ENCODE data around the gene THAP3.

DNA sequence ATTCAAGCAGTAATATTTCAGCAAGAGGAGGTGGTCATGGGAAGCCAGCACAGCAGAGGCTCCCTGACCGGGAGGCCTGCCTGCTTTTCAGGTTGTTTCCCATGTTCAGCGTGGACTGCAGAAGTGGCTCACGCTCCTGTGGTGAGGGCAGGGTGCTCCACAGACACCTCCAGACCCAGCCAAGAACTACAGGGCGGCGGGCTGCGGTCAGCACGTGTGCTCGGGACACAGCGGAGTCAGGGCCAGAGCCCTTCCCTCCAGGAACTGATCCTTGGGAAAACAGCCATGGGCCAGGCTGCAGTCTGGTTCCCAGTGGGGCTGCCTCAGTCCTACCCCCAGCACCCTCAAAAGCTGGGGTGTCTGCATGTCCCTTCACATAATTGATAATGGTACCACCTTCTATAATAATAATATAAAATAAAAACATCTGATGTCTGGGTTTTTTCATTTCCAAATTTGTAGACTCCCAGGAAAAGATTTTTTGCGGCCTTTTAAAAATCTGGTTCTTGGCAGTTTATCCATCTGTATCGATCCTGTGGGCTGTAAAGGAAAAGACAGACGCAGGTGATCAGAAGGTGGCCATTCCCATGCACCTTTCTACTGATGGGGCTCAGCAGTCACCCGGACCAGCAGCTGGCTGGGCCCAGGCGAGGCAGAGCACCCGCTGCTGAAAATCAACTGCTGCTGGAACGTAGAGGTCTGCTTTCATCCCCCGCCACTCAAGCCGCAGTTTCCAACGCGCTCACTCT lies 10.7 kb downstream of the THAP3 start:
- TF ChIP-seq CTCF (IDR thresholded peaks at IDR 0.05; ENCODE audit: low read length) (no peak), EZH2 (IDR thresholded peaks at IDR 0.05; ENCODE audit: borderline replicate concordance, low read length) (no peak)
